ENCODE measurements around the gene RAB9B.
"Not testable (repeated sequence)": the region's sequence is repeated elsewhere in the genome, so short reads cannot be mapped to it uniquely, and the experiment has no call there.

The RAB9B gene
- 0.30 to 0.72 reads per million in 2 experiments for total RNA-seq

DNA sequence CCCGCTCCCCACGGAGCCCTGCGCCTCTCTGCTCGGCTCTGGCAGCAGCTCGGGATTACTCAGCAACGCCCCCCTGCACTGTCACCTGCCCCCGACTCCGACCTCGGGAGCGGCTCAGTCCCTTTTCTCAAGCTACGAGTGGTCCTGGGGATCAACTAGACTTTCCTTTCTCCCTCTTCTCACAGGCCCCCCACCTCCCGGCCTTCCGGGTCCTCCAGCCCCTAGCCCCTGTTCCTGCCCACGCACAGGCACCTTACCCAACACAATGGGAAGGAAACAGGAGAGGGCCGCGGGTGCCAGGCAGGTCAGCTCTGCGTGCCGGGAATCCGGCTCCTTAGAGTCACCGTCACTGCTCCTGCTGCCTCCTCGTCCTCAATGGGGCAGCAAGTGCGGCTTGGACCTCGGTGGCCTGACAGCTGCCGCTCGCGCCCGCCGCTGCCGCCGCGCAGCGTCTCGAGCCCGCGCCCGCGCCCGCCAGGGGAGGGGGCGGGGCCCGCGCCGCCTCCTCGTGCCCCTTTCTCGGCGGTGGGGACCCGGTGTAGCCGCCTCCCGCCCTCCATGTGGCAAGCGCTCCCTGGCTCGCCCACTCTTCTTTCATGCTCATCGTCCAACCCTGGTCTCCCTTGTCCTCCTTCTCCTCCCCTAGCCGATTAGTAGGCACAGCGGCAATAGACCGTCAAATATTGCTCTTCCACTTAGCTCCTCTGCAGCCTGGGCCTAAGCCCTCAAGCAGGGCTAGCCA lies at the start of gene RAB9B:
Gene RAB9B (minus strand): TSS at position 455 of the 742 bp plus-strand sequence. CDS start 6,473 bp downstream, outside the sequence.
- DNase-seq (ENCODE audit: low read depth): no peak

- no peak for DNase-seq (ENCODE audit: low read depth)
These were observed 47.3 kb upstream of the RAB9B start for GRCh38 chrX:103879339-103879738.

DNA sequence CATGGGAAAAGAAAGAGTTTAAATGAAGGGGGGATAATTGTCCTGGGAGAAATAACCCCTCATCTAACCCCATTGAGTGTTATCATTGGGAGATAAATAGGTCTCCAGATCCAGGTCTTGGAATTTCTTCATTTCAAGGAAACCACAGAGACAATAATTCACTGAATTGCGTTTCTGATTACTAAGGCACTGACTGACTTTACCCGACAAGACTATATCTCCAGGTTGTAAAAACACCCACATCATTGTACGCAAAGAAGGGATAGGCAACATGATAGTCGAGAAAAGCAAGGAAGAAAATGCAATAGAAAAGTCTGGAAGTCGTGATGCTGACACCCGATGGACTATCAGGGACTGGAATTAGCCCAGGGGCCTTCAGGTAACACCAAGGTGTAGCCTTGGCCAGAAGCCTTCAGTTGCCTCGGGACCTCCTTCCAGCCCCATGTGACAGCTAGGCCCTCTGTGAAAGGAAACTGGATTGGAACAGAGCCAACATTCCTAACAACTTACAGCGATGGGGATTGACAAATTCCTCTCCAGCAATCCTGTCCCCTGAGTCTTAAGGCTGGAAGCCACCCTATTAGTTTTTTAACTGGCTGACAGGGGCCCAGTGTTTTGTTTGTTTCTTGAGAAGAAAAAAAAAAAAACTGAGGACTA lies 46.5 kb upstream of the RAB9B start:
- DNase-seq (ENCODE audit: low read depth): no peak

DNA sequence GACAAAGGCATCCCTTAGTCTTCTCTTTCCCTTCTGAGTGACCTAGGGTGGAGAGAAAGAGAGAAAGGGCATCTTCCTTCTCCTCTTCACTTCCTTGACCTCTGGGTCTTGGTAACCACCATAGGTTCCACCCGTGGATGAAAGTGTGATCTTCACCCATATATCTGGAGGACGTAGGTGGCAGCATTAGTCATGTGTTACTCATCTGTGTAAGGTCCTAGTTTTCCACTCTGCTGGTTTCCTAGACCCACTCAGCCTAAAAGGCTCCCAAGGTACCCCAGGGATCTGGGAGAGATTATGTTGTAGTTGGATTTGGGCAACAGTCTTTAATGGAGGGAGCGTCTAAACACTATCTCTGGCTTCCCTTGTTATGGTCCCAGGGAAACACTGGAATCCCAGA lies 45.5 kb upstream of the RAB9B start:
- DNase-seq (ENCODE audit: low read depth): no peak

DNA sequence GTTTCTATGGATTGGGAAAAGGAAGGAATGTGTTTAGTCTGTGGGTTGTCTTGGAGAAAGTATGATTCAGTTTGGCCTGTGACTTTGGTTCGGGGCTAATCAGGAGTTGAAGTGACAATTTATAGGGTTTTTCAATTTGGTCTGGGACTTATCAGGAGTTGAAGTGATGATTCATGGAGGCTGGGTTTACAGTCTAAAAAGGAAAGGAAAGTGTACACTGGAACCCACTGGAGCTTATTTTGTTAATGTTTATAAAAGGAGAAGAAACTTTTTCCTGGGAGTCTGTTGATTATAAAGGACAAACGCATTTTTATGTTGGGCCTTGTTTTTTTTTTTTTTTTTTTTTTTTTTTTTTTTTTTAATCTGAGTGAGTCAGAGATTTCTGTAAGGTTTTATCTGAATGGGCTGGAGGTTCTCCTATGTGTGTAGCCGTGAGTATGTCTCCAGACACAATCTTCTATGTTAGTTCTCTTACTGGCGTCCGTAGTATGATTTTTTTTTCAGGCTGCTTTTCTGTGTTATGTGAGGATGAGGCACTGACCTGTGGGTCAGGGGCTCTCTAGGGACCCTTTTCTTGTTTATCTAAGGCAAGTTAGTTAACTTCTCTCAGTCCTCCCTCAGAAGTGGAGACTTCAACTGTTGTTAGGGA lies 33.0 kb upstream of the RAB9B start:
- no peak for DNase-seq (ENCODE audit: low read depth)

DNA sequence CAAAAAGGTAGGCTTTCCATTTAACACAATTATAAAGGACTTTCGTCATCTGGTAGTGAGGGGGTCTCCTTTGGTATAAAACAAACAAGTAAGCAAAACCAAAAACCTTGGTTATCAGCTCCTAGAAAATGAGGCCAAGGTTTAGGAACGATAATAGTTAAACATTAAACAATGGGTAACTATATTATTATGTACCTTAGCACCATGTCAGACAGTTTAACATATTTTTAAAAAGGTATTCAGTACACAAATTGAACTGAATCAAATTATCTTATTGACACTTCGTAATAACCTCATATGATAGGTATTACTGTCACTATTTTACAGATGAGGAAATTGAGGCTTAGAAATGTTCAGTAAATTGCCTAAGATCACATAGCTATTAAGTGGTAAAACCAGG lies 32.1 kb upstream of the RAB9B start:
- no peak for DNase-seq (ENCODE audit: low read depth)

DNA sequence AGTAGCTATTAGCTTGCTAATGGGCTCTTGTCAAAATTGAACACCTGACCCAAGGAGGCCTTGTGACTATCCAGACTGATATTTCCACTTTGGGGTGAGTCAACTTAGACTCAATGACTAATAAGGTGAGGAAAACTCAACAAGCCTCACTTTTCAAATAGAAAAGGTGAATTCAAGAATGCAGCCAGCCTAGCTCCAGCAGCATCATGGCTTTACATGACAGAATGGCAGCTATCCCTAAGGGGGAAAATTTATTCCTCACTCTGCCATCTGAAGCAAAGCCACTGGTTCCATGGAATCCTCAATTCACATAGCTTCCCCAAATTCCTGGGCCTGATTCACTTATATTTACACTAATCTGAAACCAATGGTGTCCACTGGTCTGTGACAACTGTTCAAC lies 29.1 kb upstream of the RAB9B start:
- DNase-seq (ENCODE audit: low read depth): no peak

GRCh38 chrX:103849558-103849957 lies 17.5 kb upstream of the RAB9B start:
- DNase-seq (ENCODE audit: low read depth): no peak

- DNase-seq (ENCODE audit: low read depth): no peak
These were observed 15.3 kb upstream of the RAB9B start for GRCh38 chrX:103847174-103847870.

DNA sequence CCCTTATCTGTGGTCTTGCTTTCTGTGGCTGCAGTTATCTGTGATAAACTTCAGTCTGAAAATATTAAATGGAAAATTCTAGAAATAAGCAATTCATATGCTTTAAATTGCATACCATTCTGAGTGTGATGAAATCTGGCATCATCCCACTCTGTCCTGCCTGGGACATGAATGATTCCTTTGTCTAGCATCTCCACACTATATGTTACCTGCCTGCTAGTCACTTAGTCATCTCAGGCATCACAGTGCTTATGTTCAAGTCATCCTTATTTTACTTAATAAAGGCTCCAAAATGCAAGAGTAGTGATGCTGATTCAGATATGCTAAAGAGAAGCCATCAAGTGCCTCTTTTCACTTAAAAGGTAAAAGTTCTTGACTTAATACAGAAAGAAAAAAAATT lies 14.3 kb upstream of the RAB9B start:
- DNase-seq (ENCODE audit: low read depth): no peak

DNA sequence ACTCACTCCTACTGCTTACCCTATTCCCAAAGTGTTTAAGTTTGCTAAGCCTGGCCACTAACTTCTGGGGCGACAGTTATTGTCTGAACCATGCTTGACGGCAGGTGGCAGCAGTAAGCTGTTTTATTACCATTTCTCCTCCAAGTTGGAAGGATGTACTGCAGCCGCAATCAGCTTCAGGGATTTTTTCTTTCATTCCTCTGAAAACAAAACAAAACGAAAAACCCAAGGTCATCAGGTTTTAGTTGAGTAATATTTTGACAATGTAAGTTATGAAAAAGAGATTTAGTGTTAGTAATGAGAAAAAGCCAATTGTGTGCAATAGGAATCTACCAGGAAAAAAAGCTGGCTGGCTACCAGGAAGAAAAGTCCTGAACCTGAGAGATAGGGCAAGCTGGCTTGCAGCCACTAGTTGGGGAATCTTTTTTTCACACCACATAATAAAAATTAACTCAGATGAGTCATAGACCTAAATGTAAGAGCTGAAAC lies 13.2 kb upstream of the RAB9B start:
- DNase-seq (ENCODE audit: low read depth): peak; percentile 18

DNA sequence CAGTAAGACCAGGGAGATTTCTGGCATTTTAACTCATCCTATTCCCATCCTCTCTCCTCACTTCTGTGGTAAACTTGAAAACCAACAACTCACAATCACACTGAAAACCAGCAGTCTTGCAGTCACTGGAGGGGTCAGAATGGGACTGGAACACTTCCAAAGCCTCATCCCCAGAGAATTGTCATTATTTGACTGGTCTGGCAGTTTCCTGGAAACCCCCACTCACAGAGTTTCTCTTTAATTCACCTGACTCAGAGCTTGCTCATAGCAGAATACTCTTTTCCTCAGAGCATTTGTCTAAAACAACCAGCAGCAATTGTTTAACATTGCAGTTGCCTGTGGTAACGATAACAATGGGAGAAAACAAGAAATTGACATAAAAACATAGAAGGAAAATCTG lies 7.3 kb upstream of the RAB9B start:
- no peak for DNase-seq (ENCODE audit: low read depth)

GRCh38 chrX:103831342-103831802 lies 685 bp downstream of the RAB9B start:
- peak; percentile 43 for DNase-seq (ENCODE audit: low read depth)

DNA sequence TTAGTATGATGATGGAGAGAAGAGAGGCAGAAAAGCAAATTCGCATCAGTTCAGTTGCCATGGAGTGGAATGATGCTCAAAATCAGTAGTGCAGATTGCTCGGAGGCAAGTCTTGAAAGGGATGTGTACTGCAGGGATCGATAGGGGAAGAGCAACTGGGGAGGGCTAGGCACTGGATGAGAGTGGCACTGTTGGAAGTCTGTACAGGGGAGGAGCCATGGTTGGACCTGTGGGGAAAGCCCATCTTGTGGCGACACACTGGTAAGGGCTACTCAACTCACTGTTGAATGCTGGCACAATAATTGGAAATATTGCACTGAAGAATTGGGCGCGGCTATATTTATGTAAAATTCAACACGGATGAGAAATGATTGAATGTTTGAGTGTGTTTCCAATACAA lies 1.2 kb downstream of the RAB9B start:
- DNase-seq (ENCODE audit: low read depth): no peak

DNA sequence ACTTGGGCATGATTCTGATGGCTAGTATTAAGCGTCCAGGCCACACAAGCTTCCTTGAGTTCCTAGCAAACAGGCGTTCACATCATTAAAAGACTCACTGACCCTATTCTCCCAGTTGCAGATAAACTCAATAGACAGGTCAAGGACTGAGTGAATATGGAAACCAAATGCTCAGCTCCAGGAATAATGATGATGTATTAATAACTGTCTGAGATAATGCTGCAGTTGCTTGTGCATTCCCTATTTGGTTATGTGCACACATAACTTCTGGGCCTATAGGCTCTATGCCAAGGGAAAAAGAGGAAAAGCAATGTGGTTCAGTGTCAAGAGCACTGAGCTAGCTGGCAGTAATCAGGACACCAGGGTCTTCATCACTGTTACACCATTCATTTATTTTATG lies 3.5 kb downstream of the RAB9B start:
- DNase-seq (ENCODE audit: low read depth): no peak

DNA sequence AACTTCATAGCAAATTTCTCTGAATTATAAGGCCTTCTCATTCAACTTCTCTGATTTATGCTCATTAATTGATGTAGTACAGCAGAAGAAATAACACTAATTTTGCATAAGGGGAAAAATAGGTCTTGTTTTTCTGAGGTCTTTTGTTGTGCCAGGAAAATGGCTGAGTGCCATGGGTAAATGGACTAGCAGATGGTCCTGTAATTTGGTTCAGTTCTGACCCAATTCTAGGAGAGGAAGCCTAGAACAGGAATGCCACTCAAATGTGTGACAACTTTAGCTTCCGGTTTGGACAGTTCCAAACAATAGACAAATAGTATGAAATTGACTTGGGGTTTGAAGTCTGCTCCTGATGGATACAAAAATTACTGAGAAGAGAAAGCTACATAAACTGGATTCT lies 6.2 kb downstream of the RAB9B start:
- DNase-seq (ENCODE audit: low read depth): no peak

DNA sequence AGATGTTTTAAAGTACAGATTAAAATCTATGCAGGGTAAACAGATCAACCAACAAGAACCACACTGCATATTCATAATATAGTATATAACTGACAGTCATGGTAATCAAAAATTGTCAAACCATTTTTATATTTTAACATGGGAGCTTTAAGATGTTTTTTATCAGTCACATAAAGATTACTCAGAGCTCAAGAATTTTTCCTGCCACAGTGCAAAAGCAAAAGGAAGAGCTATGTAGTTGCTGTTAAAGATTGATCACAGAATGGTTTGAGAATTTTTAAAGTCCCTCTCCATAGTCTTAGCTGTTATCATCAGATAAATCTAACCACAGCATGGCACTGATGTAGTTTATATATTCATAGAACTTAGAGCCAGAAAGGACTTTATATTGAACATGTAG lies 8.5 kb downstream of the RAB9B start:
- no peak for DNase-seq (ENCODE audit: low read depth)

GRCh38 chrX:103820802-103821201 lies 11.3 kb downstream of the RAB9B start:
- DNase-seq (ENCODE audit: low read depth): not testable (repeated sequence)

DNA sequence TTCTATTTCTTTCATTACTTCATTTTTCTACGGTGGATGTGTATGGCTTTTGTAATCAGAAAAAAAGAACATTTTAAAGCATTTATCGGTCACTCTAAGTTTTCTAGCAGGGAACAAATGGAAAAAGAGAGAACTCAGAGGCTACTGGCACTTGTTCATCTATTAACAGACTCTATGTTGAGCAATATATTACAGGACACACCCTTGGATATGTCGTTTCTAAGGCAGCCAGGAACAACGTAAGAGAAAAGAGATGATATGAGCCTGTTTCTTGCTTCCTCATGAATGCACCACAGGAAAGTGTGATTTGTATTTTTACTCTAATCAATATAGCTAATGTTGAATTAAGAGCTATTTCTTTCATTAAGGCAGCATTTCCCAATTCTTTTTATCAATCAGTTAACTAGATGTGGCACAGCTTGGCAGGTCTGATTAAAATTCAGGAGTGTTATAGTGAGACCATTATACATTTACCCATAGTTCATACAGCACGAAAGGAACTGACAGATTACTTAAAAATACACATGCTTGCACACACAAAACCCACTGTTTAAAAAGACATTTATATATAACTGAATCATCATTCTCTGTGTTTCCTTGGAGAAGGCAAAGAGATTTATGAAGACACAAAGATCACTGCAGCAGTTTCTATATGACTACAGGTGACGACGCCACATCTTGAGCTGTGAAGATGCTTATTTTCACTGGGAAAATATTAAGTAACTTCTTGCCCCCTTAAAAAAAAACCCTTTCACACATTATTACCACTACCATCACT lies 13.0 kb downstream of the RAB9B start:
- DNase-seq (ENCODE audit: low read depth): no peak

- DNase-seq (ENCODE audit: low read depth): peak; percentile 2
These were observed 14.6 kb downstream of the RAB9B start for GRCh38 chrX:103817502-103817901.

DNA sequence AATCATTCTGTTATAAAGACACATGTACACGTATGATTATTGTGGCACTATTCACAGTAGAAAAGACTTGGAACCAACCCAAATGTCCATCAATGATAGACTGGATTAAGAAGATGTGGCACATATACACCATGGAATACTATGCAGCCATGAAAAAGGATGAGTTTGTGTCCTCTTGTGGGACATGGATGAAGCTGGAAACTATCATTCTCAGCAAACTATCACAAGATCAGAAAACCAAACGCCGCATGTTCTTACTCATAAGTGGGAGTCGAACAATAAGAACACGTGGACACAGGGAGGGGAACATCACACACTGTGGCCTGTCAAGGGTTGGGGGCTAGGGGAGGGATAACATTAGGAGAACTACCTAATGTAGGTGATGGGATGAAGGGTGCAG lies 15.0 kb downstream of the RAB9B start:
- DNase-seq (ENCODE audit: low read depth): not testable (repeated sequence)

Measured in T follicular helper cell (primary cell).